Lung (tissue), 12 donors: Measurements from ENCODE around the gene FNDC7. TPM values are rescaled to one million over a fixed set of nuclear protein-coding genes. Genes with fewer than 3 reads are reported as not detected.

ENCODE experiments used
- ATAC-seq: fragments of 200-7000 bp; cut with Tn5 transposase; one replicate; pipeline ENCODE4 v1.9.1; 2020; ENCODE audit warnings: moderate number of reproducible peaks; ENCODE audit not compliant: insufficient read depth, low FRiP score
- DNase-seq, 3 donors: peaks; one replicate each; pipeline ENCODE4 v3.0.0-alpha.2; 2013 to 2017
- H3K27ac ChIP-seq, 2 donors: one replicate each; pipeline ENCODE4 v1.5.1; 2013; ENCODE audit warnings: mild to moderate bottlenecking in 2 of 2, moderate library complexity in 2 of 2, control low read depth in 1 of 2, inconsistent platforms in 1 of 2, low read depth in 1 of 2, low read length in 1 of 2
- H3K27me3 ChIP-seq, 3 donors: one replicate each; pipeline ENCODE4 v1.5.1; 2013; ENCODE audit warnings: low read length in 2 of 3; ENCODE audit not compliant: control insufficient read depth in 3 of 3, insufficient read depth in 3 of 3
- H3K36me3 ChIP-seq, 4 donors: one replicate each; pipeline ENCODE4 v1.5.1; 2013; ENCODE audit warnings: low read length in 4 of 4, mild to moderate bottlenecking in 1 of 4, moderate library complexity in 1 of 4; ENCODE audit not compliant: control insufficient read depth in 4 of 4, insufficient read depth in 4 of 4
- H3K4me1 ChIP-seq, 5 donors: one replicate each; pipeline ENCODE4 v1.5.1; 2013; ENCODE audit warnings: low read length in 5 of 5, mild to moderate bottlenecking in 2 of 5, moderate library complexity in 1 of 5; ENCODE audit not compliant: control insufficient read depth in 5 of 5, insufficient read depth in 5 of 5
- H3K4me3 ChIP-seq: one replicate; pipeline ENCODE4 v1.5.1; 2013; ENCODE audit warnings: mild to moderate bottlenecking, control low read depth, moderate library complexity
- H3K9ac ChIP-seq, 2 donors: one replicate each; pipeline ENCODE4 v1.5.1; 2013; ENCODE audit warnings: low read length in 2 of 2, control low read depth in 1 of 2; ENCODE audit not compliant: insufficient read depth in 1 of 2
- H3K9me3 ChIP-seq, 4 donors: one replicate each; pipeline ENCODE4 v1.5.1; 2013; ENCODE audit warnings: low read length in 3 of 4, mild to moderate bottlenecking in 1 of 4, moderate library complexity in 1 of 4; ENCODE audit not compliant: control insufficient read depth in 4 of 4, insufficient read depth in 3 of 4
- WGBS, 2 donors: extraction: QIAGEN DNeasy Blood & Tissue Kit; methylation state at CpG; one replicate each; pipeline ENCODE4 v1.1.7; 2013; 5-methylcytosine and 5-hydroxymethylcytosine counted together
- polyA plus RNA-seq, 2 donors: library from polyadenylated mRNA; stranded (reverse); fragments of 200-250 nt; gene quantifications; one replicate each; pipeline ENCODE4 v1.2.1, GENCODE V29; 2013
- total RNA-seq, 2 donors: library from RNA; depleted of rRNA in 1 of 2; stranded (reverse); fragments of >200 nt in 1 of 2; gene quantifications; one replicate each; pipeline ENCODE4 v1.2.1, GENCODE V29; 2014 to 2021
- TF ChIP-seq, protein P1 (sequence below): IDR thresholded peaks from 2 replicates; pipeline ENCODE4 v1.5.1; 2012; ENCODE audit warnings: mild to moderate bottlenecking; ENCODE audit errors: control extremely low read depth, extremely low read depth
- donor health status: control.
- donor health status: control.
- donor health status: Bipolar disorder and iron deficiency.
- donor health status: healthy.
- donor health status: DM: yes; HTN: yes; CAD: no.

FNDC7 gene
- total and polyA plus RNA-seq, 4 donors: 0.01 to 0.06 (median 0.06) TPM; not detected in 1

GRCh38 chr1:108785264-108785663 is 72.6 kb downstream of the FNDC7 start:
- TF ChIP-seq, protein P1, sequence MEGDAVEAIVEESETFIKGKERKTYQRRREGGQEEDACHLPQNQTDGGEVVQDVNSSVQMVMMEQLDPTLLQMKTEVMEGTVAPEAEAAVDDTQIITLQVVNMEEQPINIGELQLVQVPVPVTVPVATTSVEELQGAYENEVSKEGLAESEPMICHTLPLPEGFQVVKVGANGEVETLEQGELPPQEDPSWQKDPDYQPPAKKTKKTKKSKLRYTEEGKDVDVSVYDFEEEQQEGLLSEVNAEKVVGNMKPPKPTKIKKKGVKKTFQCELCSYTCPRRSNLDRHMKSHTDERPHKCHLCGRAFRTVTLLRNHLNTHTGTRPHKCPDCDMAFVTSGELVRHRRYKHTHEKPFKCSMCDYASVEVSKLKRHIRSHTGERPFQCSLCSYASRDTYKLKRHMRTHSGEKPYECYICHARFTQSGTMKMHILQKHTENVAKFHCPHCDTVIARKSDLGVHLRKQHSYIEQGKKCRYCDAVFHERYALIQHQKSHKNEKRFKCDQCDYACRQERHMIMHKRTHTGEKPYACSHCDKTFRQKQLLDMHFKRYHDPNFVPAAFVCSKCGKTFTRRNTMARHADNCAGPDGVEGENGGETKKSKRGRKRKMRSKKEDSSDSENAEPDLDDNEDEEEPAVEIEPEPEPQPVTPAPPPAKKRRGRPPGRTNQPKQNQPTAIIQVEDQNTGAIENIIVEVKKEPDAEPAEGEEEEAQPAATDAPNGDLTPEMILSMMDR: no peak
- H3K27me3 ChIP-seq: no peaks in the 10 kb centered on the region
- DNase-seq: no peak
- no peak for ATAC-seq
- no peak overlapping the region for H3K27ac ChIP-seq
- no peak overlapping the region for H3K9ac ChIP-seq
- WGBS, 2 donors: 96 to 97% methylated on average over 6 of the region's 6 CpGs
- H3K4me1 ChIP-seq: no peaks in the 10 kb centered on the region
- peaks cover 0 to 16% (median 9%) of the 10 kb centered on the region in 4 donors for H3K9me3 ChIP-seq
- H3K4me3 ChIP-seq: no peak overlapping the region
- peaks cover 17 to 28% (median 26%) of the 10 kb centered on the region in 4 donors for H3K36me3 ChIP-seq

DNA sequence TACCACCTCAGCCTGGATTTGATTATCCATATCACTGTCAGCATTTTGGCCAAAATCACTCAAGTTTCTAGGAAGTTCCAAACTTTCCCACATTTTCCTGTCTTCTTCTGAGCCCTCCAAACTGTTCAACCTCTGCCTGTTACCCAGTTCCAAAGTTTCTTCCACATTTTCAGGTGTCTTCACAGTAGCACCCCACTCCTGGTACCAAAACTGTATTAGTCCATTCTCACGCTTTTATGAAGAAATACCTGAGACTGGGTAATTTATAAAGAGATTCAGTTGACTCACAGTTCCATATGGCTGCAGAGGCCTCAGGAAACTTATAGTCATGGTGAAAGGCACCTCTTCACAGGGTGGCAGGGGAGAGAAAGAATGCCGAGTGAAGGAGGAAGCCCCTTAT is 73.2 kb downstream of the FNDC7 start:
- Histone ChIP-seq H3K4me3 (no peak overlapping the region), H3K9ac (no peak overlapping the region), H3K4me1 (no peaks in the 10 kb centered on the region), H3K36me3 (peaks cover 17 to 28% (median 26%) of the 10 kb centered on the region in 4 donors), H3K27ac (no peak overlapping the region), H3K27me3 (no peaks in the 10 kb centered on the region), H3K9me3 (peaks cover 0 to 16% (median 9%) of the 10 kb centered on the region in 4 donors)
- ATAC-seq: no peak
- DNase-seq: no peak
- TF ChIP-seq, protein P1: no peak
- 92 to 100% methylated on average over 2 of the region's 2 CpGs for WGBS, 2 donors

DNA sequence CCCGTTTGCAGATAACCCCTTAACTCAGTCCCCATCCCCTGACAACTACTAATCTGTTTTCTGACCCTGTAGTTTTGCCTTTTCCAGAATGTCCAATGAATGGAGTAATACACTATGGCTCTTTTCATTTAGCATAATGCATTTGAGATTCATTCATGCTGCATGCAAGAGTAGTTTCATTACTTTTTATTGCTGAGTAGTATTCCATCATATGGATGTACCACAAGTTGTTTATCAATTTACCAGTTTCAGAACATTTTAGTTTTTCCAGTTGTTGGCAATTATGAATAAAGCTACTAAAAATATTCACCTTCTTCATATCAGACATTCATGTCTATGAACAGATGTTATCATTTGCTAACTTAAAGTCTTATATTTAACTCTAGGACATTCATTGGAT is 79.1 kb downstream of the FNDC7 start:
- H3K36me3 ChIP-seq: peaks cover 13 to 30% (median 18%) of the 10 kb centered on the region in 4 donors
- no peak overlapping the region for H3K9ac ChIP-seq
- peaks cover 0 to 14% (median 2%) of the 10 kb centered on the region in 4 donors for H3K9me3 ChIP-seq
- no peak for DNase-seq
- H3K27me3 ChIP-seq: no peaks in the 10 kb centered on the region
- ATAC-seq: no peak
- no peak overlapping the region for H3K4me3 ChIP-seq
- TF ChIP-seq, protein P1: no peak
- 94 to 98% methylated on average over 1 of the region's 1 CpG for WGBS, 2 donors
- H3K27ac ChIP-seq: no peak overlapping the region
- no peaks in the 10 kb centered on the region for H3K4me1 ChIP-seq

Other genes starting within 250 kb of the FNDC7 start
- gene EEIG2, start 152.8 kb upstream of the FNDC7 start, total RNA-seq: 10 to 100 TPM; 14.8 to 24.6 TPM
- 1 to 10 TPM; 3.7 to 4.7 TPM for gene EEIG2, start 152.8 kb upstream of the FNDC7 start, polyA plus RNA-seq
- 1 to 10 TPM; 3.6 to 5.7 TPM for gene HENMT1, start 51.8 kb upstream of the FNDC7 start, total RNA-seq
- gene HENMT1, start 51.8 kb upstream of the FNDC7 start, polyA plus RNA-seq: 1 to 10 TPM; 3.4 to 7.8 TPM
- gene PRPF38B, start 20.6 kb upstream of the FNDC7 start, total RNA-seq: 10 to 100 TPM; 27.5 to 32.1 TPM
- gene PRPF38B, start 20.6 kb upstream of the FNDC7 start, polyA plus RNA-seq: 10 to 100 TPM; 26.8 to 38.3 TPM
- 10 to 100 TPM; 39.3 to 83.6 TPM for gene STXBP3, start 33.8 kb downstream of the FNDC7 start, total RNA-seq
- gene STXBP3, start 33.8 kb downstream of the FNDC7 start, polyA plus RNA-seq: 10 to 100 TPM; 33.6 to 40.7 TPM
- under 1 TPM in 1 of 2 donors, not detected in 1; 0.31 TPM for gene AKNAD1, start 144.2 kb downstream of the FNDC7 start, total RNA-seq
- under 1 TPM; 0.02 to 0.22 TPM for gene AKNAD1, start 144.2 kb downstream of the FNDC7 start, polyA plus RNA-seq
- gene GPSM2, start 164.1 kb downstream of the FNDC7 start, total RNA-seq: 10 to 100 TPM; 24.4 to 26.5 TPM
- gene GPSM2, start 164.1 kb downstream of the FNDC7 start, polyA plus RNA-seq: 1 to 10 TPM; 5.9 to 6.5 TPM